Rectal smooth muscle tissue (tissue), 1 donor: ENCODE measurements around the gene DZIP1L.

Experiments
- H3K27ac ChIP-seq: one replicate; pipeline ENCODE4 v1.7.0; 2013; ENCODE audit warnings: low read depth, low read length, inconsistent platforms
- H3K27me3 ChIP-seq: one replicate; pipeline ENCODE4 v1.7.0; 2013; ENCODE audit warnings: low read length; ENCODE audit not compliant: control insufficient read depth, insufficient read depth
- H3K36me3 ChIP-seq: one replicate; pipeline ENCODE4 v1.7.0; 2013; ENCODE audit warnings: low read length; ENCODE audit not compliant: control insufficient read depth, insufficient read depth
- H3K4me1 ChIP-seq: one replicate; pipeline ENCODE4 v1.7.0; 2013; ENCODE audit warnings: low read length; ENCODE audit not compliant: control insufficient read depth, insufficient read depth
- H3K4me3 ChIP-seq: one replicate; pipeline ENCODE4 v1.7.0; 2013; ENCODE audit warnings: low read length
- H3K9ac ChIP-seq: one replicate; pipeline ENCODE4 v1.7.0; 2013; ENCODE audit warnings: low read length

Gene DZIP1L

DNA sequence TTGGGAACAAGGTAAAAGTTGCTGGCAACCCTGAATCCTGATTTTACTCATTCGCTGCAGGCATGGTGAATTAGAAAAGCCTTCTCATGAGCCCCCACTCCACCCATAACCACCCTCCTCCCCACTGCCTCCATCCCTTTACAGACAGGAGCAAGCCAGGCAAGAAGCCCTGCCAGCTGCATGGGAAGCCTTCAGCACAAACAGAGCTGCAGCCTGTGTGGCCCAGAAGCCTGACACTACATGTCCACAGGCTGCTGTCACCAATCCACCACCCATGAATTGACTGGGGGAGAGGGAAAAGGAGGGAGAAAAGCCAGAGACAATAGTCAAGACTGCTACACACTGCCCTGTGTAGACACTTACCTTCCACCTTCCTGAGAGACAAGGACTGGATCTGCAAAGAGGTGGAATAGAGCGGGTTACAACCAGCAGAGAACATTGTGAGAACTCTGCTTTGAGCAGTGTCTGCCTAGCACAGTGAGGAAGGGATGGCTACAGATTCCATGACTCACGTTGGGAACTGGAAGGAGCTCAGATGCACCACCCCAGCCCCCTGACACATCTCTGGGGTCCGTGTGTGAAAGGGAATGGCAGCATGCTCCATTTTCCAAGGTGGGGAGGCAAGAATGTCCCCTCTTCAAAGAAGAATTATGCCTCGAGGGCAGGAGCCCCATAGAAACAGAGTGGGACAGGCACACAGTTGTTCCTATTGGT, 33.9 kb downstream of the DZIP1L start:
- no peak overlapping the region for H3K9ac ChIP-seq
- peaks cover under 1% of the 10 kb centered on the region for H3K36me3 ChIP-seq
- H3K4me3 ChIP-seq = no peak overlapping the region
- no peaks in the 10 kb centered on the region for H3K4me1 ChIP-seq
- H3K27ac ChIP-seq = no peak overlapping the region
- H3K27me3 ChIP-seq = no peaks in the 10 kb centered on the region

DNA sequence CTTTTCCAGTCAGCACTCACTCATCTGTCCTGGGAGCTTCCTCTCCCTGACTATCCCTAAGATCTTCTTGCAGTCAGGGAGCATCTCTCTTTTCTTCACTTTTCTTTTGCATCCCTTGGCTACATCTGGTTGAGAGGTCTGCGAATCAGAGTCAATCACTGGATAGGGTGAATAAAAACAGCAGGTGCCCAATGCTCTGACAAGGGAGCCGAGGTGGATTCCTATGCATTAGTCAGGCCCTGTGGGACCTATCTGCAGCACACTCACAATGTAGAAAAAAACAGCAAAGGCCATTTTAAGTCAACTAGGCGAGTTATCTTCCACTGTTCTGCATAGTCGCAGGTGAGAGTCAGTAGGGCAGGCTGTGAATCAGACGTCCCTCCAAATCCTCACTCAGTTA, 35.5 kb downstream of the DZIP1L start:
- Histone ChIP-seq H3K27ac (no peak overlapping the region), H3K36me3 (no peaks in the 10 kb centered on the region), H3K4me1 (no peaks in the 10 kb centered on the region), H3K4me3 (no peak overlapping the region), H3K27me3 (no peaks in the 10 kb centered on the region), H3K9ac (no peak overlapping the region)

DNA sequence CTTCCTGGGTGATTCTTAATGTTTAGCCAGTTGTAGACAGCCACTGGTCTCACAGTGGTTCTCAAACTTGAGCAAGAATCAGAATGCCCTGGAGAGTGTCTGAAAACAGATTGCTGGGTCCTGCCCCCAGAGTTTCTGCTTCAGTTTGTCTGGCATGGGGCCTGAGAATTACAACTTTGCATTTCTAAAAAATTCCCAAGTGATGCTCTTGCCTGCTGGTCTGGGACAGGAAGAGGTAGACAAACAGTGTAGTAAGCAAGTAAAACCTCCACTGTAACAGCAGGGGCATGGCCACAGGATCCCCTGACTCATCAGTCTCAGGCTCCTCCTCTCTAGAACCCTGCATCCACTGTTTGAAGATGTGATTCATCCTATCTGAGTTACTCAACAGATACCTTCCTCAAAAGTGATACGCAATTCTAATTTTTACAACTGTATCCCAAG, 36.5 kb downstream of the DZIP1L start:
- no peaks in the 10 kb centered on the region for H3K27me3 ChIP-seq
- H3K4me1 ChIP-seq = no peaks in the 10 kb centered on the region
- H3K9ac ChIP-seq = no peak overlapping the region
- H3K4me3 ChIP-seq = no peak overlapping the region
- no peaks in the 10 kb centered on the region for H3K36me3 ChIP-seq
- H3K27ac ChIP-seq = no peak overlapping the region

DNA sequence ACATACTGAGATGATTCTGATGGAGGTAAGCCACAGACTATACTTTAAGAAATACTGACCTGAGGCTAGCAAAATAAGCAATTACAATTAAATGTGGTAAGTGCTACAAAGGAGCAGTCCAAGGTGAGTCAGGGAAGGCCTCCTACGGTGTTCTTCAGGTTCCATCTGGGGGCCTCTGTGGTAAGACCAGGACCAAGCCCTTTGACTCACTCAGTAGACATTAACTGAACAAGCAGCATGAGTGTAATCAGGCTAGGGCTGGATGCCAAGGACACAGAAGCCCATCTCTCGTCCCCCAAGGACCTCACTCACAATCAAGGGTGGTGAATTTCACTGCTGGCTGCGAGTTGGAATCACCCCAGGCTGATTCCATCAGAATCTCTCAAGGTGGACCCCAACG, 37.3 kb downstream of the DZIP1L start:
- no peak overlapping the region for H3K4me3 ChIP-seq
- no peaks in the 10 kb centered on the region for H3K4me1 ChIP-seq
- H3K27ac ChIP-seq = no peak overlapping the region
- H3K27me3 ChIP-seq = no peaks in the 10 kb centered on the region
- no peak overlapping the region for H3K9ac ChIP-seq
- H3K36me3 ChIP-seq = no peaks in the 10 kb centered on the region

DNA sequence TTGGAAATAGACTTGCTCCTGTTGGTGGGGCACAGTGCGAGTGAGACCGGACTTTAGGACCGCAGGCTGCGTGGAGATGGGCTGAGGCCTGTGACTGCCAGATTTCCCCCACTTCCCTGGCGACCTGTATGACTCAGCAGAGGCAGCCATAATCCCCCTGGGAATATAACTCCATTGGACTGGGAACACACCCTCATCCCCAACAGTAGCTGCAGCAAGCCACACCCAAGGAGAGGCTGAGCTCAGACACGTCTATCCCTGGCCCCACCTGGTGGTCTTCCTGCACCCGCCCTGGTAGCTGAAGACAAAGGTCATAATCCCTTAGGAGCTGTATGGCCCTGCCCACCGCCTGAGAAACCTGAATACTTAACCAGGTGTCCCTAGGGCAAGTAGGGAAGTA, 42.6 kb downstream of the DZIP1L start:
- Histone ChIP-seq H3K27ac (no peak overlapping the region), H3K27me3 (no peaks in the 10 kb centered on the region), H3K4me3 (no peak overlapping the region), H3K36me3 (no peaks in the 10 kb centered on the region), H3K9ac (no peak overlapping the region), H3K4me1 (no peaks in the 10 kb centered on the region)

DNA sequence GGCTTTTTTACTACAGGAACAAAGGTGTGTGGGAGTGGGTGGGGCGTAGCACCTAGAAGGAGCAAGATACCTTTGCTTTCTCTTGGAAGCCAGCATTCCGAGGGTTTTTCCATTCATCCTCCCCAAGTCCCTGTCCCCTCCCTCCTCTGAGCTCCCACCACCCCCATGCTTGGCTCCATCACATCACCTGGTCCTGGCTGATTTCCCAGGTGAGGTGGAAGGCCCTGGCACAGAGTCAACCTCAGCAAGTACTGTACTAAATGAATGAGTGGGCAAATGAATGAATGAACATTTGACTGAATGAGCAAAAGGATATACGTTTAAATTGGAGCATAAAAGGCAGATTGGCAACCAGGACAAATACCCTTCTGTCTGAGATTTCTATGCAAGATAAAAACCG, 45.4 kb downstream of the DZIP1L start:
- Histone ChIP-seq H3K9ac (no peak overlapping the region), H3K27me3 (no peaks in the 10 kb centered on the region), H3K27ac (no peak overlapping the region), H3K4me1 (no peaks in the 10 kb centered on the region), H3K36me3 (peaks cover under 1% of the 10 kb centered on the region), H3K4me3 (no peak overlapping the region)

DNA sequence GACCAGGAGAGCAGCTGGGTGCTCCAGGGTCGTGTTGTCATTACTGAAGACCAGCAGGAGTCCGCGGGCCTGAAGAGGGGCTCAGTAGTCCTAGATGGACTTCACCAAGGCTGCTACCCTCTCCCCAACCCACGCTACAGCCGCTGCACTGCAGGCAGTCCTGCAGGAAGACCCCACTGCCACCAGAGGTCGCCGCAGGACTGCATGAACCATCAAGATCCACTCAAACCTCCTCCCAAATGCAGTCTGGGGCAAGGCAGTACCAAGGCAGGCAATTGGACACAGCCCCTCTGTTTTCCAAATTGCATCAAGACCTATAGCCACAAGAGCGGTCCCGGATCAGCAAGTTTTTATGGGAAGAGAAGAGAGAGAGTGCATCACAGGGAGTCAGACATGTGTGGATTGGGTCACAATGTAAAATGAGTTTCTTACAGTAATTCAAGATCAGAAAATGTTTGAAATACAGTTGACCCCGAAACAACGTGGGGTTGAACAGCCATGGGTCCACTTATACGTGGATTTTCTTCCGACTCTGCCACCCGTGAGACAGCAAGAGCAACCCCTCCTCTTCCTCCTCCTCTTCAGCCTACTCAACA, 46.7 kb downstream of the DZIP1L start:
- no peak overlapping the region for H3K9ac ChIP-seq
- H3K36me3 ChIP-seq = peaks cover 7% of the 10 kb centered on the region
- H3K4me3 ChIP-seq = no peak overlapping the region
- no peak overlapping the region for H3K27ac ChIP-seq
- H3K4me1 ChIP-seq = no peaks in the 10 kb centered on the region
- no peaks in the 10 kb centered on the region for H3K27me3 ChIP-seq

DNA sequence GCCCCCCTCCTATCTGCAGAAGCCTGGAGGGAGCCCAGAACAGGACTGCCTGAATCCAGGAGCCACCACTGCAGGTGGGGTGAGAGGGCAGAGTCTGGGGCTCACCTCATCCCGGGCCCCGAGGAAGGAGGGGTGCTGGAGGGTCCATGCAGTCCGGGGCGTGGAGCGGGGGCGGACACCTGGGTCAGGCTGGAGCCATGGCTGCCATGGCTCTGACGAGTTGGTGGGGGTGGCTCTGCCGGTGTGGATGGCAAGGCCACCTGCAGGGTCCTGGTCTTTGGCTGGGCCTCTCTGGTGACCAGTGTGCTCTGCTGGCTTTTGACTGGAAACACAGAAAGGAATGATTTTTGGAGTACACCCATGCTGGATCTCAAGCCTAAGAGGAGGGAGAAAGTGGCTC, 47.4 kb downstream of the DZIP1L start:
- Histone ChIP-seq H3K27ac (no peak overlapping the region), H3K4me1 (no peaks in the 10 kb centered on the region), H3K4me3 (no peak overlapping the region), H3K9ac (no peak overlapping the region), H3K27me3 (no peaks in the 10 kb centered on the region), H3K36me3 (peaks cover 7% of the 10 kb centered on the region)

DNA sequence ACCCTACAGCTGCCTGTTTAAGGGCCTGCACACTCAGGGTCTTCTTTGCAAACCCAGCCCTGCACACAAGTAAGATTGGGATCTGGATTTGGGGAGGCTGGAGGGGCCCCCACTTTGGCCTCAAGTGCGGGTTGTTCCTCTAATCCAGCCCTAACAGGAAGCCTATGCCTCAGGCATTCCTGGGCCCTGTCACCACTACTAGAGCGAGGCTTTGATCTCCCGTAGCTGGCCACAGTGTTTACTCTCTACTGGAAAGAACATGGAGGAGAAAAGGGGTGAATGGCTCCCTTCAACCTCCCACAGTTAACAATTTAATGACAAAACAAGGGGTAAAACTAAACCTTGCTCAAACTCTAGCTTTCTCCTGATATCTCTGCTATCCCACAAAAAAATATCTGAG, 48.4 kb downstream of the DZIP1L start:
- no peaks in the 10 kb centered on the region for H3K27me3 ChIP-seq
- no peak overlapping the region for H3K4me3 ChIP-seq
- H3K36me3 ChIP-seq = peaks cover 7% of the 10 kb centered on the region
- no peak overlapping the region for H3K27ac ChIP-seq
- no peak overlapping the region for H3K9ac ChIP-seq
- H3K4me1 ChIP-seq = no peaks in the 10 kb centered on the region

DNA sequence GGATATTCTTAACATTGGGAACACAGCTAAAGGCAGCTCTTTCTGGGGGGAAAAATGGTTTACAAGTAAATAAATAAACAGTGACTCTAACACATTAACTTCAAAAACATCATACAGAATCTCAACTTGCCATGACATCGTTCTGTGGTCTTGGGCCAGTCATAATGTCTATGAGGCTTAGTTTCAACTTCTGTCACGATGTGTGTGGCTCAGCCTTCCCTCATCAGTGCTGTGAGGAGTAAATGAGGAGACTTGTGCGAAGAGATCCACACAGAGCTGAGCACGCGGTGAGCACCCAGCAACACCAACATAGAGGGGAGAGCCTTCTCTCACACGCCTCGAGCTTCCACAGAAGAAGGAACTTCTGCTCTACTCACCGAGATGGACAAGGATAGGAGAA, 49.0 kb downstream of the DZIP1L start:
- Histone ChIP-seq H3K4me1 (no peaks in the 10 kb centered on the region), H3K27ac (no peak overlapping the region), H3K4me3 (no peak overlapping the region), H3K9ac (no peak overlapping the region), H3K27me3 (no peaks in the 10 kb centered on the region), H3K36me3 (peaks cover 7% of the 10 kb centered on the region)

DNA sequence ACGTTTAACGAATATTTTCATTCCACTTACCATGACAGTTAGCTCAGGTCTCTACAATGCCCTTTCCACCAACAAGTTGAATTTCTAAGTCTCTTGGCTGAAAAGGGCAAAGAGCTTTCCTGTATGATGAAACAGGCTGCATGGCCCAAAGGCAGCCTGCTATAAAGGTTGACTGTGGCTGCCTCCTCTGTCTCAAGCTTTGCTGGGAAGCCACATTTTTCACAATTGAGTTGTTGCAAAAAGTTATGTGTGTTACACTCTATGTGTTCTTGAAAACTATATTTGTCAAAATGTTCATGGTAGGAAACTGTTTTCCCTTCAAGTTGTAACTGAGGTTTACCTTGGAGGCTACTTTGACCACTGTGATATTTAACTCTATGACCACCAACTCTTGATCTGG, 49.5 kb downstream of the DZIP1L start:
- Histone ChIP-seq H3K4me3 (no peak overlapping the region), H3K27ac (no peak overlapping the region), H3K9ac (no peak overlapping the region), H3K36me3 (peaks cover 7% of the 10 kb centered on the region), H3K27me3 (no peaks in the 10 kb centered on the region), H3K4me1 (no peaks in the 10 kb centered on the region)

DNA sequence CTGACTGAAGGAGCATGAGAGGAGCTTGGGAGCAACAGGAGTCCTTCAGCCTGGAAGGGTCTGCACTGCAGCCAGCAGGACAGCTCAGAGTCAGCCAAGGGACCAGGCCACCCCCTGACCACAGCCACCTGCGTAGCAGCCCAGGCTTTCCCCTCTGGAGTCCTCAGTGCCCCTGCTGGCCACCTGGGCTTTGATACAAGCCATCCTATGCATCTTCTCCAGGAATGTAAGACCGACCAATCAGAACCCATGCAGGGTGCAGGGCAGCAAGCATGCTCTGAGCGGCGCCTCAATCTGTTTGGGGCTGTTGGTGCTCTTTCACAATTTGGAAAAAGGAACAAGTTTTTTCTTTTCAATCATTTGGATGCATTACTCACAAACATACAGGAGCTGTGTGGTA, 52.0 kb downstream of the DZIP1L start:
- H3K36me3 ChIP-seq = peaks cover 7% of the 10 kb centered on the region
- no peak overlapping the region for H3K9ac ChIP-seq
- no peaks in the 10 kb centered on the region for H3K4me1 ChIP-seq
- H3K4me3 ChIP-seq = no peak overlapping the region
- H3K27me3 ChIP-seq = no peaks in the 10 kb centered on the region
- H3K27ac ChIP-seq = no peak overlapping the region

DNA sequence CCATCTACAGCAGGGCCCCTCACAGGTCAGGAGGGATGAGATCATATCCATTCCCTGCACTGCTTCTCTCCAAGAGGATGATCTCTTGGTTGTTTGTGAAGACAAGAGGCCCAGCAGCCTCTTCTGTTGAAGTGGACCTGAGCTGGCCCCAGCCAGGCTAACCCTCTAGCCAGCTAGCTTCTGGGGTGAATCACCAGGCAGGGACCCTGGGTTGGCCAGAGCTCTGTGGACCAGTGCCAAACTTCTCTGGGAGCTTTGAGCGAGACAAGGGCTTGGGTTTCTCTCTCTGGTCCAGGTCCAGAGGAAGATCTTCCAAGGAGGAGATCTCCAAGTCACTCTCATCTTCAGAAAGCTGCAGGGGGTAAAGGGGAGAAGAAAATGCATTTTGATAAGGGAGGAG, 52.8 kb downstream of the DZIP1L start:
- H3K27me3 ChIP-seq = no peaks in the 10 kb centered on the region
- no peak overlapping the region for H3K27ac ChIP-seq
- no peaks in the 10 kb centered on the region for H3K4me1 ChIP-seq
- H3K36me3 ChIP-seq = peaks cover 7% of the 10 kb centered on the region
- no peak overlapping the region for H3K9ac ChIP-seq
- H3K4me3 ChIP-seq = no peak overlapping the region
